ENCODE data around the gene TTC6. TPM values are rescaled to one million over a fixed set of nuclear protein-coding genes. Genes with fewer than 3 reads are reported as not detected.

TTC6 gene
- total and polyA plus RNA-seq, 4 donors: not detected

GRCh38 chr14:37588667-37588955 is 6.8 kb upstream of the TTC6 start:
- no peaks in the 10 kb centered on the region for H3K27me3 ChIP-seq (ENCODE audit: control insufficient read depth in 1 of 2, insufficient read depth in 2 of 2, low read length in 1 of 2)
- no peaks in the 10 kb centered on the region for H3K4me1 ChIP-seq (ENCODE audit: control insufficient read depth in 1 of 2, insufficient read depth in 2 of 2, low read length in 2 of 2)
- intact Hi-C loops (cut with DNase I): no loop called here
- no peak for ATAC-seq (ENCODE audit: low FRiP score)
- no peak for DNase-seq
- H3K36me3 ChIP-seq (ENCODE audit: control insufficient read depth in 1 of 2, insufficient read depth in 2 of 2, low read length in 1 of 2): no peaks in the 10 kb centered on the region
- no peak overlapping the region for H3K27ac ChIP-seq (ENCODE audit: low read depth in 1 of 2, low read length in 2 of 2)
- peaks cover 3% of the 10 kb centered on the region for H3K9me3 ChIP-seq (ENCODE audit: control insufficient read depth, low read length)
- no peak overlapping the region for H3K4me3 ChIP-seq (ENCODE audit: low read length in 2 of 2)
- 35 to 43% methylated on average over 6 of the region's 6 CpGs for WGBS, 2 donors

- no peaks in the 10 kb centered on the region for H3K4me1 ChIP-seq (ENCODE audit: control insufficient read depth in 1 of 2, insufficient read depth in 2 of 2, low read length in 2 of 2)
- ATAC-seq (ENCODE audit: low FRiP score) (no peak), DNase-seq (no peak)
- peaks cover 3% of the 10 kb centered on the region for H3K9me3 ChIP-seq (ENCODE audit: control insufficient read depth, low read length)
- no peak overlapping the region for H3K4me3 ChIP-seq (ENCODE audit: low read length in 2 of 2)
- no peak overlapping the region for H3K27ac ChIP-seq (ENCODE audit: low read depth in 1 of 2, low read length in 2 of 2)
- no peaks in the 10 kb centered on the region for H3K36me3 ChIP-seq (ENCODE audit: control insufficient read depth in 1 of 2, insufficient read depth in 2 of 2, low read length in 1 of 2)
- H3K27me3 ChIP-seq (ENCODE audit: control insufficient read depth in 1 of 2, insufficient read depth in 2 of 2, low read length in 1 of 2): no peaks in the 10 kb centered on the region
- WGBS, 2 donors: 26 to 28% methylated on average over 16 of the region's 16 CpGs
- intact Hi-C loops (cut with DNase I): no loop called here
These were observed 6.3 kb upstream of the TTC6 start for GRCh38 chr14:37588956-37589714.

- WGBS, 2 donors: 28 to 31% methylated on average over 6 of the region's 6 CpGs
- Histone ChIP-seq H3K4me3 (ENCODE audit: low read length in 2 of 2) (no peak overlapping the region), H3K27me3 (ENCODE audit: control insufficient read depth in 1 of 2, insufficient read depth in 2 of 2, low read length in 1 of 2) (no peaks in the 10 kb centered on the region), H3K4me1 (ENCODE audit: control insufficient read depth in 1 of 2, insufficient read depth in 2 of 2, low read length in 2 of 2) (no peaks in the 10 kb centered on the region), H3K27ac (ENCODE audit: low read depth in 1 of 2, low read length in 2 of 2) (no peak overlapping the region), H3K9me3 (ENCODE audit: control insufficient read depth, low read length) (peaks cover 3% of the 10 kb centered on the region), H3K36me3 (ENCODE audit: control insufficient read depth in 1 of 2, insufficient read depth in 2 of 2, low read length in 1 of 2) (no peaks in the 10 kb centered on the region)
- ATAC-seq (ENCODE audit: low FRiP score) (no peak), DNase-seq (no peak)
- intact Hi-C loops (cut with DNase I): loop anchor here in 1 of 2 donors (10.0 kb wide), 2 partner anchors 345 to 925 kb away; partner anchors contain the start of gene PAX9
These were observed 5.6 kb upstream of the TTC6 start for GRCh38 chr14:37589715-37590427.

- H3K27me3 ChIP-seq (ENCODE audit: control insufficient read depth in 1 of 2, insufficient read depth in 2 of 2, low read length in 1 of 2): no peaks in the 10 kb centered on the region
- intact Hi-C loops (cut with DNase I): loop anchor here in 1 of 2 donors (10.0 kb wide), 2 partner anchors 346 to 926 kb away; partner anchors contain the start of gene PAX9
These were observed 4.8 kb upstream of the TTC6 start for GRCh38 chr14:37590428-37591139.

GRCh38 chr14:37591311-37591940 is 4.0 kb upstream of the TTC6 start:
- H3K9me3 ChIP-seq (ENCODE audit: control insufficient read depth, low read length): peaks cover 3% of the 10 kb centered on the region
- 5 to 6% methylated on average over 38 to 45 of the region's 45 CpGs for WGBS, 2 donors
- H3K27me3 ChIP-seq (ENCODE audit: control insufficient read depth in 1 of 2, insufficient read depth in 2 of 2, low read length in 1 of 2): no peaks in the 10 kb centered on the region
- no peak overlapping the region for H3K27ac ChIP-seq (ENCODE audit: low read depth in 1 of 2, low read length in 2 of 2)
- intact Hi-C loops (cut with DNase I): loop anchor here in 1 of 2 donors (10.0 kb wide), 2 partner anchors 347 to 927 kb away; partner anchors contain the start of gene PAX9
- ATAC-seq (ENCODE audit: low FRiP score) (no peak), DNase-seq (peak in 1 of 2 donors; percentile 75)
- H3K36me3 ChIP-seq (ENCODE audit: control insufficient read depth in 1 of 2, insufficient read depth in 2 of 2, low read length in 1 of 2): no peaks in the 10 kb centered on the region
- no peak overlapping the region for H3K4me3 ChIP-seq (ENCODE audit: low read length in 2 of 2)
- H3K4me1 ChIP-seq (ENCODE audit: control insufficient read depth in 1 of 2, insufficient read depth in 2 of 2, low read length in 2 of 2): no peaks in the 10 kb centered on the region

More at GRCh38 chr14:37590428-37591139, 4.8 kb upstream of the TTC6 start:
- Histone ChIP-seq H3K27ac (ENCODE audit: low read depth in 1 of 2, low read length in 2 of 2) (no peak overlapping the region), H3K9me3 (ENCODE audit: control insufficient read depth, low read length) (peaks cover 3% of the 10 kb centered on the region), H3K4me1 (ENCODE audit: control insufficient read depth in 1 of 2, insufficient read depth in 2 of 2, low read length in 2 of 2) (no peaks in the 10 kb centered on the region), H3K4me3 (ENCODE audit: low read length in 2 of 2) (no peak overlapping the region), H3K36me3 (ENCODE audit: control insufficient read depth in 1 of 2, insufficient read depth in 2 of 2, low read length in 1 of 2) (no peaks in the 10 kb centered on the region)
- ATAC-seq (ENCODE audit: low FRiP score): no peak
- DNase-seq: no peak
- WGBS, 2 donors: 18 to 25% methylated on average over 4 of the region's 4 CpGs

GRCh38 chr14:37591941-37592481 is 3.4 kb upstream of the TTC6 start:
- Histone ChIP-seq H3K36me3 (ENCODE audit: control insufficient read depth in 1 of 2, insufficient read depth in 2 of 2, low read length in 1 of 2) (no peaks in the 10 kb centered on the region), H3K4me3 (ENCODE audit: low read length in 2 of 2) (no peak overlapping the region), H3K4me1 (ENCODE audit: control insufficient read depth in 1 of 2, insufficient read depth in 2 of 2, low read length in 2 of 2) (no peaks in the 10 kb centered on the region), H3K9me3 (ENCODE audit: control insufficient read depth, low read length) (peaks cover 3% of the 10 kb centered on the region), H3K27ac (ENCODE audit: low read depth in 1 of 2, low read length in 2 of 2) (no peak overlapping the region), H3K27me3 (ENCODE audit: control insufficient read depth in 1 of 2, insufficient read depth in 2 of 2, low read length in 1 of 2) (no peaks in the 10 kb centered on the region)
- intact Hi-C loops (cut with DNase I): loop anchor here in 1 of 2 donors (10.0 kb wide), 2 partner anchors 347 to 927 kb away; partner anchors contain the start of gene PAX9
- ATAC-seq (ENCODE audit: low FRiP score): no peak
- WGBS, 2 donors: 3 to 6% methylated on average over 55 to 58 of the region's 58 CpGs
- peak in 1 of 2 donors; percentile 73 for DNase-seq

GRCh38 chr14:37592482-37593408 is 2.7 kb upstream of the TTC6 start:
- ATAC-seq (ENCODE audit: low FRiP score): no peak
- Histone ChIP-seq H3K27me3 (ENCODE audit: control insufficient read depth in 1 of 2, insufficient read depth in 2 of 2, low read length in 1 of 2) (no peaks in the 10 kb centered on the region), H3K9me3 (ENCODE audit: control insufficient read depth, low read length) (peaks cover 3% of the 10 kb centered on the region), H3K4me3 (ENCODE audit: low read length in 2 of 2) (no peak overlapping the region), H3K4me1 (ENCODE audit: control insufficient read depth in 1 of 2, insufficient read depth in 2 of 2, low read length in 2 of 2) (no peaks in the 10 kb centered on the region), H3K36me3 (ENCODE audit: control insufficient read depth in 1 of 2, insufficient read depth in 2 of 2, low read length in 1 of 2) (no peaks in the 10 kb centered on the region), H3K27ac (ENCODE audit: low read depth in 1 of 2, low read length in 2 of 2) (no peak overlapping the region)
- peak in 1 of 2 donors; percentile 72 for DNase-seq
- 8 to 12% methylated on average over 42 of the region's 42 CpGs for WGBS, 2 donors
- intact Hi-C loops (cut with DNase I): loop anchor here in 1 of 2 donors (10.0 kb wide), 2 partner anchors 348 to 928 kb away; partner anchors contain the start of gene PAX9
